Heart left ventricle (tissue), 16 donors: ENCODE data around the gene CCDC86. TPM values are rescaled to one million over a fixed set of nuclear protein-coding genes. Genes with fewer than 3 reads are reported as not detected.

Experiments
- ATAC-seq, 4 donors: fragments of 200-7000 bp; cut with Tn5 transposase; one replicate each; pipeline ENCODE4 v1.9.1; 2020 to 2022; ENCODE audit warnings: moderate library complexity in 4 of 4, mild to moderate bottlenecking in 3 of 4, moderate number of reproducible peaks in 1 of 4
- DNase-seq, 5 donors: peaks; one replicate each; pipeline ENCODE4 v3.0.0-alpha.2; 2020
- H3K27ac ChIP-seq, 12 donors: fragments of 200-600 bp; sonication (generic) in 4 of 12; one replicate each; pipeline versions ENCODE4 v1.5.0 to v1.8.0; 2016 to 2022; ENCODE audit warnings: mild to moderate bottlenecking in 2 of 12
- H3K27me3 ChIP-seq, 9 donors: fragments of 200-600 bp; sonication (generic) in 2 of 9; one replicate each; pipeline versions ENCODE4 v1.5.1 to v1.8.0; 2016 to 2022; ENCODE audit warnings: mild to moderate bottlenecking in 3 of 9
- H3K36me3 ChIP-seq, 9 donors: fragments of 200-600 bp; sonication (generic) in 2 of 9; one replicate each; pipeline versions ENCODE4 v1.5.0 to v1.8.0; 2018 to 2022; ENCODE audit warnings: mild to moderate bottlenecking in 2 of 9
- H3K4me1 ChIP-seq, 12 donors: fragments of 200-600 bp; sonication (generic) in 4 of 12; one replicate each; pipeline versions ENCODE4 v1.5.0 to v1.8.0; 2016 to 2022; ENCODE audit warnings: mild to moderate bottlenecking in 3 of 12
- H3K4me3 ChIP-seq, 12 donors: fragments of 200-600 bp; sonication (generic) in 4 of 12; one replicate each; pipeline versions ENCODE4 v1.5.0 to v1.8.0; 2017 to 2022; ENCODE audit warnings: mild to moderate bottlenecking in 9 of 12, moderate library complexity in 4 of 12
- H3K9me3 ChIP-seq, 12 donors: fragments of 200-600 bp; sonication (generic) in 4 of 12; one replicate each; pipeline versions ENCODE4 v1.5.0 to v1.8.0; 2016 to 2022; ENCODE audit warnings: mild to moderate bottlenecking in 1 of 12
- POLR2A ChIP-seq, 2 donors: fragments of 450-650 bp; IDR thresholded peaks; one replicate each; pipeline ENCODE4 v1.6.1; 2017; ENCODE audit warnings: antibody characterized with exemption in 2 of 2, mild to moderate bottlenecking in 2 of 2, moderate library complexity in 2 of 2
- WGBS, 4 donors: extraction: QIAGEN DNeasy Blood & Tissue Kit in 2 of 4; methylation state at CpG; one replicate each; pipeline versions ENCODE4 v1.1.5 to v1.1.7; 2013 to 2018; 5-methylcytosine and 5-hydroxymethylcytosine counted together
- intact Hi-C, 10 donors: fragments of 100-400 bp; cut with DNase I; formaldehyde crosslinking; loops; one replicate each; pipeline versions ENCODE4 v1.11.1 to v1.14.2; 2022
- polyA plus RNA-seq, 2 donors: library from polyadenylated mRNA; stranded (reverse); fragments of 200-250 nt; gene quantifications; one replicate each; pipeline ENCODE4 v1.2.3, GENCODE V29; 2013
- total RNA-seq, 9 donors: library from RNA; depleted of rRNA in 2 of 9; stranded (reverse); fragments of >200 nt in 2 of 9; fragmentation: NEBNext Ultra II Directional in 3 of 9; extraction: Animal tissue kit (Norgen Biotek cat#: 25700) in 3 of 9; gene quantifications; one replicate each; pipeline versions ENCODE4 v1.1.0 to v1.2.4, GENCODE V29; 2016 to 2023
- TF ChIP-seq, protein P1 (sequence below), 12 donors: fragments of 200-600 bp; sonication (generic) in 4 of 12; IDR thresholded peaks; one replicate each; pipeline versions ENCODE4 v1.5.0 to v1.8.0; 2018 to 2022; ENCODE audit warnings: antibody characterized with exemption in 12 of 12, mild to moderate bottlenecking in 5 of 12
- donor health status: ischemic (EF 13 %, LVEDD 7.1; RV severe dilation, severe dysfunction).
- donor health status: healthy with polysubstance abuse.
- donor health status: DM: no; HTN: yes; CAD: no.
- donor health status: DM: no; HTN: no; CAD: no.
- donor health status: ischemic (EF 25% LVEDD 6.9; RV normal size, moderate dysfunction).
- donor health status: ischemic (EF 25% LVEDD 5.7; RV mildly dilated, moderate dysfunction).
- donor health status: healthy.
- donor health status: DM: yes; HTN: yes; CAD: no.
- donor health status: ischemic (EF 35%, LVEDD 5.7; RV mildly dilated, moderate dysfunction).
- donor health status: nonischemic (EF 11% LVEDD 7.7; RV severe dilation, severe dysfunction).
- donor health status: DM: yes; HTN: yes; CAD: no.
- donor health status: PGD.
- donor health status: ischemic (EF 29% LVEDD 5.4; RV normal size, mild dysfunction).
- donor health status: nonischemic (EF 23%, LVEDD 6.1; RV moderate dilation, normal function).

The CCDC86 gene
- total and polyA plus RNA-seq, 11 donors, result 6.0 to 33.3 (median 10.1) TPM

DNA sequence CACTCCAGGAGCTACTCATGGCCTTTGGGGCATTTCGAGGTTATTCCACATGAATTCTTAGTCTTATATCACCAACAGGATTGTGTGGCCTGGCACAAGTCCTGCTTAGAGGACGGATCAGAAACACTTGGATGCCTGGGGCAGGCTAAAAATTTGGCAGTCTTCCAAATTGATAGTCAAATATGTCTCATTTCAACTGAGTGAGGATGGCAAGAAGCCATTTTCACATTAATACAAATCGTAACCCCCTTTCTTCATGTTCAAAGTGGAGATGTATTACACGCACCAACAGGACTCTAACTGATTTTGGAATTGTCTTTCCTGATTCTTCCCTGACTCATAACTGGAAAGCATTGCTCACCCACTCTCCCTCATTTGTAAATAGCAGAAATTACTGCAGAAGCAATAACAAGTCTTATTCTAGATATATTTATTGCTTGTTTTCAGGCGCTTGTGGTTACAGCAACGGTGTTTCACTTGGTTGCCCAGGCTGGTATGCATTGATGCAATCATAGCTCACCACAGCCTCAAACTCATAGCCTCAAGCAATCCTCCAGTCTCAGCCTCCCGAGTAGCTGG is 10.3 kb upstream of the CCDC86 start:
- no peak for ATAC-seq

DNA sequence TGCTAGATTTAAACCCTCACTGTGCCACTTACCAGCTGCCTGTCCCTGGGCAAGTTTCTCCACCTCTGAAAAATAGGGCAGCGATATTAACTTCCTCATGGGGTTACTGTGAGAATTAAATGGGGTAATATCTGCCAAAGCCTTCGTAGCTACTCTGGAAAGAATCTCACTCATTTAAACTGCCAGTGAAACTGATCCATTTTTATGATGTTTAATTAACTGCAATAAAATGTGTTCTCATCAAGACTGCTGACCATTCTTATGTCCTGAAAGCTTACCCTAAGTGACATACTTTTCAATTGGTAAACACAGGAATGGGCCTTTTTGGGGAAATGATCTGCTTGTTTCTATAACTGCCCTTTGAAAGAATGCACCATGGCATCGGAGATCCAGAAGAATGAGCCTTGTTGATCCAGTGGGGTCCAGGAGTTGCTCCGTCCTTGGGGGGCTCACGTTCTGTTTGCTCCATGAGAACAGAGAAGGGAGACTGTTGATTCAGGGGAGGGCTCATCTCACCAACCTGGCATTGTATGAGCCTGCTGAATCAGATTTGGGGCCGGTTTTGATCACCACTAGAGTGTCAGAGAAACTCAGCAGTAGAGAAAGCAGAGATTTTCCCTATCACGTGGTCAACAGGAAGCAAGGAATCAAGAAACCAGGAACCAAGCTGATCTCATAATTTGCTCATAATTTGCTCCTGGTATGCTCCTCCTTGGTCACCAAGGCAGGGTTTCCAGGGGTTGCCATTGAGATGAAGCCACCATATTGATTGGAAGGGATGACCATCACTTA is 7.0 kb upstream of the CCDC86 start:
- Histone ChIP-seq H3K27ac (peak overlapping the region in 1 of 12 donors; percentile 67), H3K27me3 (no peaks in the 10 kb centered on the region), H3K9me3 (no peaks in the 10 kb centered on the region), H3K36me3 (no peaks in the 10 kb centered on the region), H3K4me1 (peaks cover 0 to 20% (median 2%) of the 10 kb centered on the region in 12 donors), H3K4me3 (no peak overlapping the region)
- no peak for DNase-seq
- intact Hi-C loops, result loop anchor here (2.0 to 10.0 kb wide), 11 partner anchors 42 to 352 kb away; partner anchors contain the start of genes SLC15A3 (in 1 of the 10) and VPS37C (in 1 of the 10)
- 58 to 68% (median 61%) methylated on average over 7 of the region's 7 CpGs for WGBS, 4 donors
- no peak for ATAC-seq
- TF ChIP-seq POLR2A (IDR thresholded peaks at IDR 0.05), result no peak
- TF ChIP-seq, protein P1, sequence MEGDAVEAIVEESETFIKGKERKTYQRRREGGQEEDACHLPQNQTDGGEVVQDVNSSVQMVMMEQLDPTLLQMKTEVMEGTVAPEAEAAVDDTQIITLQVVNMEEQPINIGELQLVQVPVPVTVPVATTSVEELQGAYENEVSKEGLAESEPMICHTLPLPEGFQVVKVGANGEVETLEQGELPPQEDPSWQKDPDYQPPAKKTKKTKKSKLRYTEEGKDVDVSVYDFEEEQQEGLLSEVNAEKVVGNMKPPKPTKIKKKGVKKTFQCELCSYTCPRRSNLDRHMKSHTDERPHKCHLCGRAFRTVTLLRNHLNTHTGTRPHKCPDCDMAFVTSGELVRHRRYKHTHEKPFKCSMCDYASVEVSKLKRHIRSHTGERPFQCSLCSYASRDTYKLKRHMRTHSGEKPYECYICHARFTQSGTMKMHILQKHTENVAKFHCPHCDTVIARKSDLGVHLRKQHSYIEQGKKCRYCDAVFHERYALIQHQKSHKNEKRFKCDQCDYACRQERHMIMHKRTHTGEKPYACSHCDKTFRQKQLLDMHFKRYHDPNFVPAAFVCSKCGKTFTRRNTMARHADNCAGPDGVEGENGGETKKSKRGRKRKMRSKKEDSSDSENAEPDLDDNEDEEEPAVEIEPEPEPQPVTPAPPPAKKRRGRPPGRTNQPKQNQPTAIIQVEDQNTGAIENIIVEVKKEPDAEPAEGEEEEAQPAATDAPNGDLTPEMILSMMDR (IDR thresholded peaks at IDR 0.05), result no peak

More for the DNA sequence above, 10.3 kb upstream of the CCDC86 start:
- Histone ChIP-seq H3K4me3 (no peak overlapping the region), H3K27ac (no peak overlapping the region), H3K9me3 (no peaks in the 10 kb centered on the region), H3K27me3 (no peaks in the 10 kb centered on the region), H3K4me1 (peaks cover 0 to 20% (median 1%) of the 10 kb centered on the region in 12 donors), H3K36me3 (no peaks in the 10 kb centered on the region)
- 52 to 58% (median 54%) methylated on average over 7 of the region's 7 CpGs for WGBS, 4 donors
- intact Hi-C loops, result loop anchor here (1.0 to 10.0 kb wide), 15 partner anchors 54 to 356 kb away; partner anchors contain the start of genes SLC15A3 (in 1 of the 10) and VPS37C (in 1 of the 10)
- no peak for DNase-seq
- no peak for TF ChIP-seq POLR2A (IDR thresholded peaks at IDR 0.05)
- TF ChIP-seq, protein P1 (IDR thresholded peaks at IDR 0.05), result no peak

DNA sequence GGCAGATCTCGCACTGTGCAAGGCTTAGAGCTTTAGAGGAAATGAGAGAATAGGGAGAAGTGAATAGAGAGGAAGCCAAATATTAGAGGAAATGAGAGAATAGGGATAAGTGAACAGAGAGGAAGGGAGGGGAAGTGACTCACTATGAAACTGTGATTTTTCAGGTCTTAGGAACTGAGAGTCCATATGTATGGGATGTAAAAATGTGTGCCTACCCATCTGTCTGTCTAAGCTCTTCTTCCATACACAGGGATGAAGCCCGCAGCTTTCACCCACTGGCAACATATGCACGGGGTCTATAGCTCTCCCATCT is 6.4 kb upstream of the CCDC86 start:
- ATAC-seq (peak in 2 of 4 donors; percentile 14 to 44), DNase-seq (no peak)
- Histone ChIP-seq H3K4me1 (peaks cover 0 to 20% (median 5%) of the 10 kb centered on the region in 12 donors), H3K36me3 (no peaks in the 10 kb centered on the region), H3K4me3 (no peak overlapping the region), H3K27ac (peak overlapping the region in 1 of 12 donors; percentile 67), H3K9me3 (no peaks in the 10 kb centered on the region), H3K27me3 (no peaks in the 10 kb centered on the region)
- WGBS, 4 donors, result 70 to 78% (median 72%) methylated on average over 3 of the region's 3 CpGs
- intact Hi-C loops, result loop anchor here in 7 of 10 donors (2.0 to 10.0 kb wide), 6 partner anchors 42 to 349 kb away; partner anchors contain the start of gene VPS37C (in 1 of the 7)
- TF ChIP-seq POLR2A (IDR thresholded peaks at IDR 0.05), result no peak
- TF ChIP-seq, protein P1 (IDR thresholded peaks at IDR 0.05), result no peak

DNA sequence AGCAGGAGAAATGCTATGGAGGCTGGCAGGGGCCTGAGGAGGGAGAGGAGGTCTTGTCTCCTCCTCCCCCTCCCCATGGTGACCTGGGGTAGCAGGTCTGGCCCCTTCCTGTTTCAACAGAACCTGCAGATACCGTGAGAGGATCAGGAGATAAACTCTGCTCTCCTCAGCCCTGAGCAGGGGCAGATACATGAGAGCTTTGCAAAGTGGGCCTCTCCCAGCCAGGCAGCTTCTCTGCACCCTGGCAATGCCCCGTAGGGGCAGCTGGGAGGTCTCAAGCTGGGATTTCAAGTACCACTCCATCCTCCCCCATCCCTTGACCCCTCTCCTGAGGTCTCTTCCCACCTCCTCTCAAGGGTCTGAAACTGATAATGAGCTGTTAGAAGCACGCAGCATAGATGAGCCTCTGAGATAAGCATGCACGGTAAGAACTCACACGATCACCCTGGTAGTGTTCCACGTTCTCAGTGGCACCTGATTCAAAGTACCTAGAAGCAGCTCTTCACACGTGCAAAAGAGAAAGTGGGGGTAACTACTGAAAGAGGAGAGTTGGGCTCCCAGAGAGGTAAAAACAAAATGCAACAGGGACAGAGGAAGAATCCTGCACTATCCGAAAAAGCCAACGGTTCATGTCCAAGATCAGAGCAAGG is 4.9 kb upstream of the CCDC86 start:
- H3K27ac ChIP-seq, result no peak overlapping the region
- 57 to 69% (median 67%) methylated on average over 8 to 9 of the region's 9 CpGs for WGBS, 4 donors
- peaks cover 0 to 26% (median 12%) of the 10 kb centered on the region in 12 donors for H3K4me1 ChIP-seq
- TF ChIP-seq POLR2A (IDR thresholded peaks at IDR 0.05), result no peak
- TF ChIP-seq, protein P1 (IDR thresholded peaks at IDR 0.05), result no peak
- ATAC-seq (no peak), DNase-seq (no peak)
- H3K27me3 ChIP-seq, result no peaks in the 10 kb centered on the region
- H3K4me3 ChIP-seq, result no peak overlapping the region
- intact Hi-C loops, result loop anchor here in 7 of 10 donors (5.0 to 10.0 kb wide), 5 partner anchors 40 to 348 kb away; partner anchors contain the start of gene VPS37C (in 1 of the 7)
- no peaks in the 10 kb centered on the region for H3K9me3 ChIP-seq
- H3K36me3 ChIP-seq, result no peaks in the 10 kb centered on the region
